ENCODE data around the gene GBE1. TPM values are rescaled to one million over a fixed set of nuclear protein-coding genes. Genes with fewer than 3 reads are reported as not detected.

The GBE1 gene
- total and polyA plus RNA-seq, 2 experiments from 2014 or later, result 27.2 to 71.2 TPM

DNA sequence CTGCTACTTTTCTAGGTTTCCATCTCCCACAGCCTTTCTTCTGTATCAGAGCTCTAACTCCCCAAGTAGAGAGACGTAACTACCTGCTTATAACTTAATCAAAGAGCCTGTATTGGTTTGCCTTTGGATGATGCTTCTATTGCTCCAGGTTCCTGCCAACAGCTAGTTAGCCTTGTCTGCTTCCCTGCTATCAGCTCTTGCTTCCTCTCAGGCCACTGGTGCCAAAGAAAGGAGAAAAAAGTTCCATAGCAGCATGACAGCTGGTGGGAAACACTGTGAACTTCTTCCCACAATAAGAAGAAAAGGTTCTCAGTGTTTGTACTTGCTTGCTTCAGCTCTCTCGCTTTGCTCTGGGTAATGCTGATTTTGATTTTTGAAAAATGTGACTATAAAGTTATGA lies 206.6 kb downstream of the GBE1 start:
- Histone ChIP-seq H3K36me3 (no peaks in the 10 kb centered on the region), H3K4me3 (no peak overlapping the region), H3K27ac (peak overlapping the region; percentile 71), H3K9me3 (ENCODE audit: low read depth) (no peaks in the 10 kb centered on the region), H3K4me1 (ENCODE audit: low read depth) (peaks cover 14% of the 10 kb centered on the region), H3K27me3 (no peaks in the 10 kb centered on the region)
- TF ChIP-seq, protein P1, sequence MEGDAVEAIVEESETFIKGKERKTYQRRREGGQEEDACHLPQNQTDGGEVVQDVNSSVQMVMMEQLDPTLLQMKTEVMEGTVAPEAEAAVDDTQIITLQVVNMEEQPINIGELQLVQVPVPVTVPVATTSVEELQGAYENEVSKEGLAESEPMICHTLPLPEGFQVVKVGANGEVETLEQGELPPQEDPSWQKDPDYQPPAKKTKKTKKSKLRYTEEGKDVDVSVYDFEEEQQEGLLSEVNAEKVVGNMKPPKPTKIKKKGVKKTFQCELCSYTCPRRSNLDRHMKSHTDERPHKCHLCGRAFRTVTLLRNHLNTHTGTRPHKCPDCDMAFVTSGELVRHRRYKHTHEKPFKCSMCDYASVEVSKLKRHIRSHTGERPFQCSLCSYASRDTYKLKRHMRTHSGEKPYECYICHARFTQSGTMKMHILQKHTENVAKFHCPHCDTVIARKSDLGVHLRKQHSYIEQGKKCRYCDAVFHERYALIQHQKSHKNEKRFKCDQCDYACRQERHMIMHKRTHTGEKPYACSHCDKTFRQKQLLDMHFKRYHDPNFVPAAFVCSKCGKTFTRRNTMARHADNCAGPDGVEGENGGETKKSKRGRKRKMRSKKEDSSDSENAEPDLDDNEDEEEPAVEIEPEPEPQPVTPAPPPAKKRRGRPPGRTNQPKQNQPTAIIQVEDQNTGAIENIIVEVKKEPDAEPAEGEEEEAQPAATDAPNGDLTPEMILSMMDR (IDR thresholded peaks at IDR 0.05; ENCODE audit: low read depth, low read length), result no peak
- peak; percentile 46 to 84 for DNase-seq (ENCODE audit: low read depth in 1 of 2, low spot score in 1 of 2)

DNA sequence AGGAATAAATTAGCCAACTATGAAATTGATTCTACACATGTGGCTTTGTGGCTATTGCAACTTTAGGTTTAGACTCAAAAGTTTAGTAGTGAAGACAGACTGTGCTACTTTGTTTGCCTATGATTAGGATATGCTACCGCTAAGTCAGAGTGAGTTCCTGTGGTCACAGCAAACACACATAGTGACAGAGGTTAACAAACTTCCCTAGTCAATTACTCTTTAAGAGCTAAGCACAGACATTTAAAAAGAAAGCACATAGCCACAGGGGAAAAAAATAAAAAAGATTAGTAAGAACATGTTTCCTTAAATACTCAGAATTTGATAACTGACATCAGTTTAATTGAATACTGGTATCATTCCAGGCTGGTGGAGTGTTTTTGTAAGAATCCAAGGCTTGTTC lies 207.1 kb downstream of the GBE1 start:
- peak in 1 of 2 donors; percentile 54 for DNase-seq (ENCODE audit: low read depth in 1 of 2, low spot score in 1 of 2)
- Histone ChIP-seq H3K9me3 (ENCODE audit: low read depth) (no peaks in the 10 kb centered on the region), H3K4me1 (ENCODE audit: low read depth) (peaks cover 14% of the 10 kb centered on the region), H3K4me3 (no peak overlapping the region), H3K36me3 (no peaks in the 10 kb centered on the region), H3K27me3 (no peaks in the 10 kb centered on the region), H3K27ac (peak overlapping the region; percentile 71)
- TF ChIP-seq, protein P1 (IDR thresholded peaks at IDR 0.05; ENCODE audit: low read depth, low read length), result no peak

DNA sequence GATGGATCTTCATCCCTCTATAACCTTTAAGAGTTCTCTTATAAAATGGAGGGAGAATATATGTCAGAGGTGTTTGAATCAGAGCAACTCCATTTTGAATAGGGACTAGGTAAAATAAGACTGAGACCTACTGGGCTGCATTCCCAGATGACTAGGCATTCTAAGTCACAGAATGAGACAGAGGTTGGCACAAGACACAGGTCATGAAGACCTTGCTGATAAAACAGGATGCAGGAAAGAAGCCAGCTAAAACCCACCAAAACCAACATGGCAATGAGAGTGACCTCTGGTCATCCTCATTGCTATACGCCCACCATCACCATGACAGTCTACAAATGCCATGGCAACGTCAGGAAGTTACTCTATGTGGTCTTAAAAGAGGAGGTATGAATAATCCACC lies 211.0 kb downstream of the GBE1 start:
- no peak for DNase-seq (ENCODE audit: low read depth in 1 of 2, low spot score in 1 of 2)
- TF ChIP-seq, protein P1 (IDR thresholded peaks at IDR 0.05; ENCODE audit: low read depth, low read length), result no peak
- no peaks in the 10 kb centered on the region for H3K27me3 ChIP-seq
- H3K27ac ChIP-seq, result no peak overlapping the region
- peaks cover 12% of the 10 kb centered on the region for H3K4me1 ChIP-seq (ENCODE audit: low read depth)
- peaks cover 5% of the 10 kb centered on the region for H3K9me3 ChIP-seq (ENCODE audit: low read depth)
- H3K4me3 ChIP-seq, result no peak overlapping the region
- no peaks in the 10 kb centered on the region for H3K36me3 ChIP-seq

DNA sequence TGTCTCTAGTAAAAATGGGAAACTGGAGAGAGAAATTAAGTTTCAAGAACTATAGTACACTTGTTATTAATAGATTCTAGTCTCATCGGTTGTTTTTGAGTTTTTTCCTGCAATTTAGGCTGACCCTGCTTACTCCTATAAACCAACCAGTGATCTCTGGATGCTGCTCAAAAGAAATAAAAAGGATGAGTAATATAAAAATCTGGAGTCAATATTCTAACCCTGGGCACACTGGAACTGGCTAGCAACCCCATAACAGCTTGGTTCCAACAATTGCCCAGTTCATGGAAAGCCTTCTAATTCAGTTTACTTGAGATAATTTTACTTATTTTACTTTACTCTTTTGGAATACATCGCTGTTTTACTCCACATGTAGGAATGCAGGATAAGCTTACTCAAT lies 211.6 kb downstream of the GBE1 start:
- Histone ChIP-seq H3K4me3 (no peak overlapping the region), H3K9me3 (ENCODE audit: low read depth) (peaks cover 5% of the 10 kb centered on the region), H3K4me1 (ENCODE audit: low read depth) (peaks cover 7% of the 10 kb centered on the region), H3K27me3 (no peaks in the 10 kb centered on the region), H3K27ac (no peak overlapping the region), H3K36me3 (no peaks in the 10 kb centered on the region)
- TF ChIP-seq, protein P1 (IDR thresholded peaks at IDR 0.05; ENCODE audit: low read depth, low read length), result no peak
- no peak for DNase-seq (ENCODE audit: low read depth in 1 of 2, low spot score in 1 of 2)

DNA sequence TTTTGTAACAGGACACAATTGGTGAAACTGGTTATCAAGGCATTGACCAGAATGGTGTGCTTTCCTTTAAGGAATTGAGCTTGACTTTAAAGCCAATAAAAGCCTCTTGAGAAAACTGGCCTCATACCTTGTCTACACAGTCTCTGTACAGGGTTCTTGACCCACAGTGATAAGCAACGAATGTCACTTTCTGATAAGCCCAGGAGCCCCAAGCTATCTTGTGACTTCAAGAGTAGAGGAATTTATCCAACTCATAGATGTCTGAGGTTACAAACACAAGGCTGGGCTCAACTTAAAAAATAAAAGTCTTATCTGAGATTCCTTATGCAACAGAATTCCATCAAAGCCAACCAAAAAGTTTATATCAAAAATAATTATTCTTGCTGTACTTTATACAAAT lies 212.1 kb downstream of the GBE1 start:
- no peak for DNase-seq (ENCODE audit: low read depth in 1 of 2, low spot score in 1 of 2)
- Histone ChIP-seq H3K4me1 (ENCODE audit: low read depth) (peaks cover 3% of the 10 kb centered on the region), H3K27ac (no peak overlapping the region), H3K27me3 (no peaks in the 10 kb centered on the region), H3K36me3 (no peaks in the 10 kb centered on the region), H3K9me3 (ENCODE audit: low read depth) (peaks cover 5% of the 10 kb centered on the region), H3K4me3 (no peak overlapping the region)
- TF ChIP-seq, protein P1 (IDR thresholded peaks at IDR 0.05; ENCODE audit: low read depth, low read length), result no peak

GRCh38 chr3:81545572-81545971 lies 215.9 kb downstream of the GBE1 start:
- no peaks in the 10 kb centered on the region for H3K27me3 ChIP-seq
- TF ChIP-seq, protein P1 (IDR thresholded peaks at IDR 0.05; ENCODE audit: low read depth, low read length), result no peak
- no peak overlapping the region for H3K27ac ChIP-seq
- H3K9me3 ChIP-seq (ENCODE audit: low read depth), result peaks cover 5% of the 10 kb centered on the region
- H3K4me1 ChIP-seq (ENCODE audit: low read depth), result peaks cover 24% of the 10 kb centered on the region
- no peak overlapping the region for H3K4me3 ChIP-seq
- no peaks in the 10 kb centered on the region for H3K36me3 ChIP-seq
- peak in 1 of 2 donors; percentile 54 for DNase-seq (ENCODE audit: low read depth in 1 of 2, low spot score in 1 of 2)

All from cardiac muscle cell (in vitro differentiated cells and primary cell).